Body of pancreas (tissue), 4 donors: ENCODE data around the gene TRIM23. TPM values are rescaled to one million over a fixed set of nuclear protein-coding genes. Genes with fewer than 3 reads are reported as not detected.

Experiments used
- ATAC-seq: fragments of 150-250 bp; one replicate; pipeline ENCODE4 v1.9.1; 2016
- DNase-seq, 4 donors: peaks; one replicate each; pipeline ENCODE4 v3.0.0-alpha.2; 2019
- H3K27ac ChIP-seq, 4 donors: fragments of 200-600 bp; sonication (generic); 1 replicate in 3 of 4; 2 replicates in 1 of 4; pipeline versions ENCODE4 v1.5.1 to v1.6.1; 2016 to 2019; ENCODE audit warnings: mild to moderate bottlenecking in 1 of 4, mixed read lengths in 1 of 4, moderate library complexity in 1 of 4
- H3K27me3 ChIP-seq, 2 donors: fragments of 200-600 bp; sonication (generic); one replicate each; pipeline ENCODE4 v1.6.0; 2016; ENCODE audit warnings: mild to moderate bottlenecking in 1 of 2
- H3K36me3 ChIP-seq, 2 donors: fragments of 200-600 bp; sonication (generic); replicated peaks in 1 of 2; 2 replicates each; pipeline ENCODE4 v1.5.1; 2016; ENCODE audit warnings: low read depth in 2 of 2; ENCODE audit not compliant: insufficient read depth in 1 of 2
- H3K4me1 ChIP-seq: fragments of 200-600 bp; sonication (generic); one replicate; pipeline ENCODE4 v1.6.0; 2016
- H3K4me3 ChIP-seq, 2 donors: fragments of 200-600 bp; sonication (generic); 1 replicate in 1 of 2; 2 replicates in 1 of 2; pipeline ENCODE4 v1.5.1; 2016 to 2019
- H3K9me3 ChIP-seq, 3 donors: fragments of 200-600 bp; sonication (generic); 1 replicate in 2 of 3; 2 replicates in 1 of 3; pipeline ENCODE4 v1.5.1; 2016
- CTCF ChIP-seq, 7 experiments: fragments of 450-650 bp in 4 of 7; fragments of 200-600 bp in 3 of 7; sonication (generic) in 3 of 7; IDR thresholded peaks; one replicate each; pipeline ENCODE4 v1.5.1; 2016 to 2019; ENCODE audit warnings: antibody characterized with exemption in 7 of 7
- POLR2A ChIP-seq, 3 donors: fragments of 450-650 bp; IDR thresholded peaks; one replicate each; pipeline ENCODE4 v1.6.1; 2016; ENCODE audit warnings: antibody characterized with exemption in 3 of 3, mild to moderate bottlenecking in 2 of 3
- intact Hi-C: fragments of 100-400 bp; cut with DNase I; formaldehyde crosslinking; loops from one replicate; pipeline ENCODE4 v1.15.1; 2023
- small RNA-seq: library from RNA; depleted of rRNA; stranded (forward); fragments of <200 nt; gene quantifications from one replicate; pipeline ENCODE3, GENCODE V24; 2016
- total RNA-seq, 2 donors: library from RNA; depleted of rRNA; stranded (reverse); fragments of >200 nt; gene quantifications; one replicate each; pipeline ENCODE4 v1.1.0, GENCODE V29; 2016

The TRIM23 gene
- total RNA-seq, 2 donors from 2014 or later = 6.2 to 17.5 TPM

DNA sequence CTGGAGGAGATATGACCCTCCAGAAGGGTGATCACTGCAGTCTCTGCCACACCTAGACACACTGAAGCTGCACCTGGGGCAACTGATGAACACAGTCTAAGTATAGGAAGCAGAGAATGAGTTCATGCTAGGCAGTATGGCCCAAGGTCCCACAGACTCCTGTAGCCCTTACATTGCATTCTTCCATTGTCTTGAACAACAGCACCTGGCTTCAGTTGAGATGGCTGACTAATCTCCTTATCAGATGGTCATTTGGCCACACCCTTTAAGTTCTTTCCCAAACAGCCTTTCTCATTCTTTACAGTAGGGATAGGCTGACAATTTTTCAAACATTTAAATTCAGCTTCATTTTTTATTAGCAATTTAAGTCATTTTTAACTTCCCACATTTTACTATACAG is 84.3 kb downstream of the TRIM23 start:
- no peak for DNase-seq
- no peaks in the 10 kb centered on the region for H3K27me3 ChIP-seq
- H3K4me1 ChIP-seq = no peaks in the 10 kb centered on the region
- no peak for ATAC-seq
- H3K4me3 ChIP-seq = no peak overlapping the region
- intact Hi-C loops = no loop called here
- TF ChIP-seq POLR2A (IDR thresholded peaks at IDR 0.05) = no peak
- TF ChIP-seq CTCF (IDR thresholded peaks at IDR 0.05) = no peak
- no peaks in the 10 kb centered on the region for H3K36me3 ChIP-seq
- H3K27ac ChIP-seq = no peak overlapping the region
- no peaks in the 10 kb centered on the region for H3K9me3 ChIP-seq

Small RNA genes within 50 kb of the gene (small RNA-seq; reads per million reads assigned to genes)
- not detected for gene RNU6-540P

Other genes starting within 250 kb of the TRIM23 start
- under 1 TPM in 1 of 2 donors, not detected in 1; 0.78 TPM for gene ADAMTS6, start 142.4 kb downstream of the TRIM23 start, total RNA-seq
- 1 to 10 TPM in 1 of 2 donors, not detected in 1; 1.3 TPM for gene CENPK, start 61.2 kb downstream of the TRIM23 start, total RNA-seq
- 10 to 100 TPM; 19.1 to 38.7 TPM for gene PPWD1, start 61.0 kb downstream of the TRIM23 start, total RNA-seq
- gene SHLD3, start 694 bp upstream of the TRIM23 start, total RNA-seq = 1 to 10 TPM; 1.0 to 3.6 TPM
- 10 to 100 TPM in 1 of 2 donors, 1 to 10 TPM in 1; 5.6 to 10.9 TPM for gene TRAPPC13, start 694 bp upstream of the TRIM23 start, total RNA-seq
- gene SGTB, start 97.8 kb upstream of the TRIM23 start, total RNA-seq = 1 to 10 TPM; 3.1 to 3.6 TPM
- 1 to 10 TPM; 2.3 to 8.0 TPM for gene NLN, start 97.9 kb upstream of the TRIM23 start, total RNA-seq